Activated CD4-positive, alpha-beta T cell treated with anti-CD3 and anti-CD28 coated beads, Interleukin-2, Interleukin-4, amounts not matched to agents 100 ng/mL and 50 ng/mL, durations not matched to agents 16 hours and 8 hours (primary cell): ENCODE measurements around the gene PCDH11X.
"Not testable (repeated sequence)": the region's sequence is repeated elsewhere in the genome, so short reads cannot be mapped to it uniquely, and the experiment has no call there.

Source experiments
- DNase-seq: peaks from one replicate; pipeline ENCODE4 v3.0.0-alpha.2; 2020; ENCODE audit warnings: low spot score

PCDH11X gene, protein sequence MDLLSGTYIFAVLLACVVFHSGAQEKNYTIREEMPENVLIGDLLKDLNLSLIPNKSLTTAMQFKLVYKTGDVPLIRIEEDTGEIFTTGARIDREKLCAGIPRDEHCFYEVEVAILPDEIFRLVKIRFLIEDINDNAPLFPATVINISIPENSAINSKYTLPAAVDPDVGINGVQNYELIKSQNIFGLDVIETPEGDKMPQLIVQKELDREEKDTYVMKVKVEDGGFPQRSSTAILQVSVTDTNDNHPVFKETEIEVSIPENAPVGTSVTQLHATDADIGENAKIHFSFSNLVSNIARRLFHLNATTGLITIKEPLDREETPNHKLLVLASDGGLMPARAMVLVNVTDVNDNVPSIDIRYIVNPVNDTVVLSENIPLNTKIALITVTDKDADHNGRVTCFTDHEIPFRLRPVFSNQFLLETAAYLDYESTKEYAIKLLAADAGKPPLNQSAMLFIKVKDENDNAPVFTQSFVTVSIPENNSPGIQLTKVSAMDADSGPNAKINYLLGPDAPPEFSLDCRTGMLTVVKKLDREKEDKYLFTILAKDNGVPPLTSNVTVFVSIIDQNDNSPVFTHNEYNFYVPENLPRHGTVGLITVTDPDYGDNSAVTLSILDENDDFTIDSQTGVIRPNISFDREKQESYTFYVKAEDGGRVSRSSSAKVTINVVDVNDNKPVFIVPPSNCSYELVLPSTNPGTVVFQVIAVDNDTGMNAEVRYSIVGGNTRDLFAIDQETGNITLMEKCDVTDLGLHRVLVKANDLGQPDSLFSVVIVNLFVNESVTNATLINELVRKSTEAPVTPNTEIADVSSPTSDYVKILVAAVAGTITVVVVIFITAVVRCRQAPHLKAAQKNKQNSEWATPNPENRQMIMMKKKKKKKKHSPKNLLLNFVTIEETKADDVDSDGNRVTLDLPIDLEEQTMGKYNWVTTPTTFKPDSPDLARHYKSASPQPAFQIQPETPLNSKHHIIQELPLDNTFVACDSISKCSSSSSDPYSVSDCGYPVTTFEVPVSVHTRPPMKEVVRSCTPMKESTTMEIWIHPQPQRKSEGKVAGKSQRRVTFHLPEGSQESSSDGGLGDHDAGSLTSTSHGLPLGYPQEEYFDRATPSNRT (N-terminal part only)

GRCh38 chrX:91779135-91779534 lies at the start of gene PCDH11X:
TSS of gene PCDH11X (plus strand) at chrX:91779375. CDS start at chrX:91835505, 56,130 bp downstream.
- DNase-seq = not testable (repeated sequence)

DNA sequence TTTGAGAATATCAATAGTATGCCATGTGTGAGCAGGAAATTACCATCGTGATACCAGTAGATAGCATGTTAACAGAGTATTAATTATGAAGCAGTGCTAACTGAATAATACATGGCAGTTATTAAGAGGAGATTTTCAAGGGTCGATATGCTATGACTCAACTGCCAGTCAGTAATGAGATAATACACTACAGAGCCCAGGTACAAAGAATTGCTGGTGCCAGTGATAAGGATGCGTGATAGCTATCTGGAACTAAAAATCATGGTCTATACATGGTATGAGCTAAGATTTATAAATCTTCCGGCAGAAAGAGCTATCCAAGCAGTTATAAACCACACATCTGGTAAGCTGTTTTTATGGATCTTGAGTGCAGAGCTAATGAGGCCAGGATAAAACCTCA lies 31.7 kb upstream of the PCDH11X start:
- not testable (repeated sequence) for DNase-seq

GRCh38 chrX:91753022-91753421 lies 26.2 kb upstream of the PCDH11X start:
- DNase-seq = not testable (repeated sequence)

DNA sequence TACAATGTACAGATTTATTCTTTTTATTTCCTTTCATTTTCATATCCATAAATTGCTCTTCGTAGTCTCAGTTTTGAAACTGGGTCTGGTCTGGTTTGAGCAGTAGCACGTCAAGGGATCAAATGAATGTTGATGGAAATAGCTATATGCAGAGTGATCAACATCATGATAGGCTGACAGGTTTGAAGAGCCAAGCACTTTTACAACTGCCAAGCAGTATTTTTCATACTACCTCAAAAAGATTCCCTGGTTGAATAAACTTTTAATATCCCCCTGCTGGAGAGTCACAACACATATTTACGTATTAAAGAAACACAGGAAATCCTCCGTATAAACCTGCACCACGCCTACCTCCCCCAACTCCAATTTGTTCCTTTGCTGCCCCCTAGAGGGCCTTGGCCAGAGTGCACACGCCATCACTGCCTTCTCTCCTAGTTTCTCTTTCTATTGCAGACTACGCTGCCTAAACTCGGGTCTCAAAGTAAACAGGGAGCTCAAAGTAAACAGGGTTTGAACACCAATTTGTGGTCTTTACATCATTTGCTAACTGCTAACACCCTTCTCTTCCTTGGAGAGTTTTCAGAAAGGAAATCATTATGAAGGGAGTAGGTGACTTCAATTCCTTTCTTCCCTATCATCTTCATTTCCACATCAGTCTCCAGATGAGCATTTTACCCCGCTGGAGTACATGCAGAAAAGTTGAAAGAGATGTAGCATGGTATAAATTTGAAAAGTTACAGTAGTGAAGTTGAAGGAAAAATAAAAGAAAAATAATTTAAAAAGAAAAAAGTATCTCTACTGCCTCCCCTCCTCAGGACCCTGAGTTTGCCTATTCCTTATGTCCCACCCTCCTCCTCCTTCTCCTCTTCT lies 8.3 kb upstream of the PCDH11X start:
- not testable (repeated sequence) for DNase-seq

DNA sequence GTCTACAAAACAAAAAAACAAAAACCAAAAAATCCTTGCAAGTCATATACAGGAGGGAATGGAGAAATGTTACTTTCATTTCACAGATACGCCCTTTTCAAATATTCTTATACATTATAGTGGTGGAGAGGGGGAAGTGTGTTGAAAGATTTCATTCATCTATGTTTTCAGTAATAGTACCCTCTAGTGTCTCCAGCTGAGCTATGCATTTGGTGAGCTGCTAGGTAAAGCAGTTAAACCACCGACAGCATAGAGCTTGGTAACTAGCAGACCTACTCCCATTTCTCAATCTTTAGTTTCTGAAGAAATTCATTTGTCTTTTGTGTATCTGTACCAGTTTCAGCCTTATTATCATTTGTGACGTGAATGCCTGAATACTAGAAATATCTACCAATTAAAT lies 5.2 kb upstream of the PCDH11X start:
- DNase-seq = not testable (repeated sequence)

- not testable (repeated sequence) for DNase-seq
These were observed 833 bp downstream of the PCDH11X start for GRCh38 chrX:91780008-91780407.

- DNase-seq = not testable (repeated sequence)
These were observed 1.5 kb downstream of the PCDH11X start for GRCh38 chrX:91780698-91781097.

GRCh38 chrX:91781553-91782298 lies 2.6 kb downstream of the PCDH11X start:
- not testable (repeated sequence) for DNase-seq

- DNase-seq = not testable (repeated sequence)
These were observed 3.6 kb downstream of the PCDH11X start for GRCh38 chrX:91782825-91783224.

GRCh38 chrX:91817537-91817936 lies 38.4 kb downstream of the PCDH11X start:
- DNase-seq = not testable (repeated sequence)

DNA sequence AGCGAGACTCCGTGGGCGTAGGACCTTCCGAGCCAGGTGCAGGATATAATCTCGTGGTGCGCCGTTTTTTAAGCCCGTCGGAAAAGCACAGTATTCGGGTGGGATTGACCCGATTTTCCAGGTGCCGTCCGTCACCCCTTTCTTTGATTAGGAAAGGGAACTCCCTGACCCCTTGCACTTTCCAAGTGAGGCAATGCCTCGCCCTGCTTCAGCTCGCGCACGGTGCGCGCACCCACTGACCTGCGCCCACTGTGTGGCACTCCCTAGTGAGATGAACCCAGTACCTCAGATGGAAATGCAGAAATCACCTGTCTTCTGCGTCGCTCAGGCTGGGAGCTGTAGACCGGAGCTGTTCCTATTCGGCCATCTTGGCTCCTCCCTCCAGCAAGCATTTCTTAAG lies 46.1 kb downstream of the PCDH11X start:
- DNase-seq = not testable (repeated sequence)
